SK-N-SH treated with all-trans-retinoic acid at 6 μM for 48 hours (cell line): Measurements from ENCODE around the gene PNPLA6.

Source experiments
- ATAC-seq: fragments of 200-7000 bp; cut with Tn5 transposase; 3 replicates; pipeline ENCODE4 v1.9.1; 2020; ENCODE audit warnings: mild to moderate bottlenecking, moderate library complexity
- ARNTL ChIP-seq: fragments of 450-650 bp; formaldehyde crosslinking; IDR thresholded peaks from 2 replicates; pipeline ENCODE4 v1.5.0; 2020; ENCODE audit warnings: low read depth, mild to moderate bottlenecking, moderate library complexity, borderline replicate concordance
- BACH2 ChIP-seq: fragments of 250-450 bp; sonication (Bioruptor Pico); IDR thresholded peaks from 2 replicates; pipeline ENCODE4 v1.9.0; 2021; ENCODE audit warnings: mild to moderate bottlenecking, borderline replicate concordance
- CREB5 ChIP-seq: fragments of 250-450 bp; sonication (Bioruptor Pico); IDR thresholded peaks from 2 replicates; pipeline ENCODE4 v1.5.1; 2020; ENCODE audit warnings: low read depth, mild to moderate bottlenecking, moderate library complexity
- CSDC2 ChIP-seq: fragments of 250-450 bp; sonication (Bioruptor Pico); IDR thresholded peaks from 2 replicates; pipeline ENCODE4 v1.5.0; 2020; ENCODE audit warnings: mild to moderate bottlenecking, moderate library complexity
- ESRRG ChIP-seq: fragments of 250-450 bp; sonication (Bioruptor Pico); IDR thresholded peaks from 2 replicates; pipeline ENCODE4 v1.6.1; 2021; ENCODE audit warnings: mild to moderate bottlenecking
- ISL1 ChIP-seq: fragments of 250-450 bp; sonication (Bioruptor Pico); IDR thresholded peaks from 2 replicates; pipeline ENCODE4 v2.1.2; 2022; ENCODE audit warnings: mild to moderate bottlenecking, moderate library complexity
- OSR1 ChIP-seq: fragments of 250-450 bp; sonication (Bioruptor Pico); IDR thresholded peaks from 2 replicates; pipeline ENCODE4 v1.8.0; 2022; ENCODE audit warnings: moderate library complexity, mild to moderate bottlenecking, inconsistent platforms
- PPARA ChIP-seq: fragments of 250-450 bp; sonication (Bioruptor Pico); IDR thresholded peaks from 2 replicates; pipeline ENCODE4 v1.5.0; 2020; ENCODE audit warnings: mild to moderate bottlenecking, borderline replicate concordance
- RARB ChIP-seq: fragments of 250-450 bp; sonication (Bioruptor Pico); IDR thresholded peaks from 2 replicates; pipeline ENCODE4 v1.8.0; 2021; ENCODE audit warnings: mild to moderate bottlenecking, moderate library complexity
- TCF4 ChIP-seq: fragments of 250-450 bp; sonication (Bioruptor Pico); IDR thresholded peaks from 2 replicates; pipeline ENCODE4 v1.8.0; 2021; ENCODE audit warnings: mild to moderate bottlenecking, moderate library complexity, borderline replicate concordance
- ZC3H10 ChIP-seq: fragments of 250-450 bp; sonication (Bioruptor Pico); IDR thresholded peaks from 2 replicates; pipeline ENCODE4 v1.5.1; 2021; ENCODE audit warnings: mild to moderate bottlenecking, moderate library complexity
- ZFP3 ChIP-seq: fragments of 250-450 bp; sonication (Bioruptor Pico); IDR thresholded peaks from 2 replicates; pipeline ENCODE4 v1.5.0; 2020; ENCODE audit warnings: mild to moderate bottlenecking, moderate library complexity
- ZFP30 ChIP-seq: fragments of 450-650 bp; formaldehyde crosslinking; IDR thresholded peaks from 2 replicates; pipeline ENCODE4 v1.5.0; 2022; ENCODE audit warnings: mild to moderate bottlenecking, moderate library complexity
- ZNF565 ChIP-seq: fragments of 450-650 bp; formaldehyde crosslinking; conservative IDR thresholded peaks from 2 replicates; pipeline ENCODE4 v1.5.0; 2020; ENCODE audit warnings: low read depth, mild to moderate bottlenecking, moderate library complexity
- ZNF70 ChIP-seq: fragments of 450-650 bp; formaldehyde crosslinking; IDR thresholded peaks from 2 replicates; pipeline ENCODE4 v1.5.0; 2020; ENCODE audit warnings: mild to moderate bottlenecking, moderate library complexity
- ZNF8 ChIP-seq: fragments of 450-650 bp; formaldehyde crosslinking; IDR thresholded peaks from 2 replicates; pipeline ENCODE4 v1.5.0; 2020; ENCODE audit warnings: mild to moderate bottlenecking, moderate library complexity
- TF ChIP-seq, protein P1 (sequence below): fragments of 250-450 bp; sonication (Bioruptor Pico); IDR thresholded peaks from 2 replicates; pipeline ENCODE4 v1.5.1; 2021; ENCODE audit warnings: mild to moderate bottlenecking, moderate library complexity
- TF ChIP-seq, protein P2 (sequence below): fragments of 250-450 bp; sonication (Bioruptor Pico); IDR thresholded peaks from 2 replicates; pipeline ENCODE4 v1.5.0; 2020; ENCODE audit warnings: mild to moderate bottlenecking, moderate library complexity
- TF ChIP-seq, protein P3 (sequence below): fragments of 250-450 bp; sonication (Bioruptor Pico); IDR thresholded peaks from 2 replicates; pipeline ENCODE4 v1.8.0; 2020; ENCODE audit warnings: mild to moderate bottlenecking, moderate library complexity, borderline replicate concordance

Gene PNPLA6

GRCh38 chr19:7545300-7545699 is 9.8 kb downstream of the PNPLA6 start:
- ATAC-seq = no peak
- TF ChIP-seq RARB (CRISPR knock-in tag) = no peak
- no peak for TF ChIP-seq ZFP3
- TF ChIP-seq ZNF565 = no peak
- no peak for TF ChIP-seq TCF4 (CRISPR knock-in tag)
- no peak for TF ChIP-seq ESRRG
- TF ChIP-seq, protein P1, sequence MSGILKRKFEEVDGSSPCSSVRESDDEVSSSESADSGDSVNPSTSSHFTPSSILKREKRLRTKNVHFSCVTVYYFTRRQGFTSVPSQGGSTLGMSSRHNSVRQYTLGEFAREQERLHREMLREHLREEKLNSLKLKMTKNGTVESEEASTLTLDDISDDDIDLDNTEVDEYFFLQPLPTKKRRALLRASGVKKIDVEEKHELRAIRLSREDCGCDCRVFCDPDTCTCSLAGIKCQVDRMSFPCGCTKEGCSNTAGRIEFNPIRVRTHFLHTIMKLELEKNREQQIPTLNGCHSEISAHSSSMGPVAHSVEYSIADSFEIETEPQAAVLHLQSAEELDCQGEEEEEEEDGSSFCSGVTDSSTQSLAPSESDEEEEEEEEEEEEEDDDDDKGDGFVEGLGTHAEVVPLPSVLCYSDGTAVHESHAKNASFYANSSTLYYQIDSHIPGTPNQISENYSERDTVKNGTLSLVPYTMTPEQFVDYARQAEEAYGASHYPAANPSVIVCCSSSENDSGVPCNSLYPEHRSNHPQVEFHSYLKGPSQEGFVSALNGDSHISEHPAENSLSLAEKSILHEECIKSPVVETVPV (CRISPR knock-in tag) = no peak
- no peak for TF ChIP-seq ZFP30 (CRISPR knock-in tag)
- no peak for TF ChIP-seq ZNF70 (CRISPR knock-in tag)
- TF ChIP-seq CSDC2 = no peak
- no peak for TF ChIP-seq ISL1 (CRISPR knock-in tag)
- no peak for TF ChIP-seq BACH2
- no peak for TF ChIP-seq CREB5 (CRISPR knock-in tag)
- TF ChIP-seq, protein P2, sequence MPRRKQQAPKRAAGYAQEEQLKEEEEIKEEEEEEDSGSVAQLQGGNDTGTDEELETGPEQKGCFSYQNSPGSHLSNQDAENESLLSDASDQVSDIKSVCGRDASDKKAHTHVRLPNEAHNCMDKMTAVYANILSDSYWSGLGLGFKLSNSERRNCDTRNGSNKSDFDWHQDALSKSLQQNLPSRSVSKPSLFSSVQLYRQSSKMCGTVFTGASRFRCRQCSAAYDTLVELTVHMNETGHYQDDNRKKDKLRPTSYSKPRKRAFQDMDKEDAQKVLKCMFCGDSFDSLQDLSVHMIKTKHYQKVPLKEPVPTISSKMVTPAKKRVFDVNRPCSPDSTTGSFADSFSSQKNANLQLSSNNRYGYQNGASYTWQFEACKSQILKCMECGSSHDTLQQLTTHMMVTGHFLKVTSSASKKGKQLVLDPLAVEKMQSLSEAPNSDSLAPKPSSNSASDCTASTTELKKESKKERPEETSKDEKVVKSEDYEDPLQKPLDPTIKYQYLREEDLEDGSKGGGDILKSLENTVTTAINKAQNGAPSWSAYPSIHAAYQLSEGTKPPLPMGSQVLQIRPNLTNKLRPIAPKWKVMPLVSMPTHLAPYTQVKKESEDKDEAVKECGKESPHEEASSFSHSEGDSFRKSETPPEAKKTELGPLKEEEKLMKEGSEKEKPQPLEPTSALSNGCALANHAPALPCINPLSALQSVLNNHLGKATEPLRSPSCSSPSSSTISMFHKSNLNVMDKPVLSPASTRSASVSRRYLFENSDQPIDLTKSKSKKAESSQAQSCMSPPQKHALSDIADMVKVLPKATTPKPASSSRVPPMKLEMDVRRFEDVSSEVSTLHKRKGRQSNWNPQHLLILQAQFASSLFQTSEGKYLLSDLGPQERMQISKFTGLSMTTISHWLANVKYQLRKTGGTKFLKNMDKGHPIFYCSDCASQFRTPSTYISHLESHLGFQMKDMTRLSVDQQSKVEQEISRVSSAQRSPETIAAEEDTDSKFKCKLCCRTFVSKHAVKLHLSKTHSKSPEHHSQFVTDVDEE (CRISPR knock-in tag) = no peak
- TF ChIP-seq, protein P3, sequence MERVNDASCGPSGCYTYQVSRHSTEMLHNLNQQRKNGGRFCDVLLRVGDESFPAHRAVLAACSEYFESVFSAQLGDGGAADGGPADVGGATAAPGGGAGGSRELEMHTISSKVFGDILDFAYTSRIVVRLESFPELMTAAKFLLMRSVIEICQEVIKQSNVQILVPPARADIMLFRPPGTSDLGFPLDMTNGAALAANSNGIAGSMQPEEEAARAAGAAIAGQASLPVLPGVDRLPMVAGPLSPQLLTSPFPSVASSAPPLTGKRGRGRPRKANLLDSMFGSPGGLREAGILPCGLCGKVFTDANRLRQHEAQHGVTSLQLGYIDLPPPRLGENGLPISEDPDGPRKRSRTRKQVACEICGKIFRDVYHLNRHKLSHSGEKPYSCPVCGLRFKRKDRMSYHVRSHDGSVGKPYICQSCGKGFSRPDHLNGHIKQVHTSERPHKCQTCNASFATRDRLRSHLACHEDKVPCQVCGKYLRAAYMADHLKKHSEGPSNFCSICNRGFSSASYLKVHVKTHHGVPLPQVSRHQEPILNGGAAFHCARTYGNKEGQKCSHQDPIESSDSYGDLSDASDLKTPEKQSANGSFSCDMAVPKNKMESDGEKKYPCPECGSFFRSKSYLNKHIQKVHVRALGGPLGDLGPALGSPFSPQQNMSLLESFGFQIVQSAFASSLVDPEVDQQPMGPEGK = no peak
- TF ChIP-seq ZNF8 (CRISPR knock-in tag) = no peak
- TF ChIP-seq ARNTL (CRISPR knock-in tag) = no peak
- TF ChIP-seq ZC3H10 (CRISPR knock-in tag) = no peak
- no peak for TF ChIP-seq PPARA
- no peak for TF ChIP-seq OSR1 (CRISPR knock-in tag)

DNA sequence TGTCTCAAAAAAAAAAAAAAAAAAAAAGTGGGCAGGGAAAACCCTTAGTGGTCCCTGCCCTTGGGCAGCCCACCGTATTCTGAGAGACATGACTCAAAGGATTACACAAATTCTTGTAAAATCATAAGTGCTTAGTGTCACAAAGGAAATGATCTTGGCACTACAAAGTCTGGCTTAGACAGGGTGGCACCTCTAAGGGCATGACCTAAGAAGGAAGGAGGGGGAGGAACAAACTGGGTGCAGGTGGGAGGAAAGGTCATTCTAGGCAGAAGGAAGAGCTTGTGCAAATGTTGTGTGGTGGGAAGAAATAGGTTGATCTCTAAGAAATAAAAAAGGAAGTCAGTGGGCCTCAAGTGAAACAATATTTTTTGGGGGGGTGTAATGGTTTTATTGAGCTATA is 10.4 kb downstream of the PNPLA6 start:
- ATAC-seq = no peak
- TF ChIP-seq, protein P3 = no peak
- no peak for TF ChIP-seq ZC3H10 (CRISPR knock-in tag)
- no peak for TF ChIP-seq ZFP30 (CRISPR knock-in tag)
- no peak for TF ChIP-seq ZNF565
- no peak for TF ChIP-seq ISL1 (CRISPR knock-in tag)
- TF ChIP-seq CSDC2 = no peak
- no peak for TF ChIP-seq ZFP3
- TF ChIP-seq, protein P2 (CRISPR knock-in tag) = no peak
- TF ChIP-seq RARB (CRISPR knock-in tag) = no peak
- no peak for TF ChIP-seq OSR1 (CRISPR knock-in tag)
